HG03469 (cell line): Measurements from ENCODE around the gene SH3TC1.
A peak's percentile ranks its signal among the peaks of the same experiment; 100 is the strongest.

Experiments used
- ATAC-seq: cut with Tn5 transposase; IDR thresholded peaks from one replicate; pipeline ENCODE4 v1.9.1; 2021; ENCODE audit warnings: mild to moderate bottlenecking, moderate library complexity, moderate number of reproducible peaks; ENCODE audit not compliant: unreplicated experiment

Gene SH3TC1

DNA sequence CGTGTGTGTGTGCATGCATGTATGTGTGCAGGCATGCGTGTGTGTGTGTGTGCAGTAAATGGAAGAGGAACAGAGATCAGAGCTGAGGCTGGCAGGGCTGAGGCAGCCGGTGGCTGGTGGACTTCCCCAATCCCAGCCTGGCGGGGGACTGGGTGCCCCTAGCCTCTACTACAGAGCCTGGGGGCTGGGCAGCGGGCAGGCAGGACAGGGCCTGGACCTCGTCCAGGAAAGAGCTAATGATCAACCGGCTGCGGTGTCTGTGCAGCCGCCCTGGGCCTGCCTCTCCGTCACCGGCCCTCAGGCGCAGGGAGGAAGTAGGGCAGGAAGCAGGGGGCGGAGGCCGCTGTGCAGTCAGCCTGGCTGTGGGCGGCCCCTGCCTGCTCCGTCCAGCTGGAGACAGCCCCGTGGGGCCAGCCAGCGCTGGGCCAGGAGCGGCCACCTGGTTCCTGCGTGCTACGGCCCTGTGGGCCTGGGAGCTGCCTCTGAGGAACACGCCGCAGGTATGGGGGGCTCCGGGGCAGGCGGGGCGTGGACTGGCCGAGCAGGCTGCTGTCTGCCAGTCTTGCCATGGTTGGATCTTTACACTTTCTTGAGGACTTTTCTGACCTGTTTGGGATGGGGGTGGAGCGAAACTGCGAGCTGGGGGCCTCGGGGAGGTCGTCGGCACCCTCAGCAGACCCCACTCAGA, at the start of gene SH3TC1:
Gene SH3TC1, plus strand, starts transcription at position 385 of the 688 bp plus-strand sequence. CDS start 5,905 bp downstream, outside the sequence.
- ATAC-seq: peak; percentile 74

DNA sequence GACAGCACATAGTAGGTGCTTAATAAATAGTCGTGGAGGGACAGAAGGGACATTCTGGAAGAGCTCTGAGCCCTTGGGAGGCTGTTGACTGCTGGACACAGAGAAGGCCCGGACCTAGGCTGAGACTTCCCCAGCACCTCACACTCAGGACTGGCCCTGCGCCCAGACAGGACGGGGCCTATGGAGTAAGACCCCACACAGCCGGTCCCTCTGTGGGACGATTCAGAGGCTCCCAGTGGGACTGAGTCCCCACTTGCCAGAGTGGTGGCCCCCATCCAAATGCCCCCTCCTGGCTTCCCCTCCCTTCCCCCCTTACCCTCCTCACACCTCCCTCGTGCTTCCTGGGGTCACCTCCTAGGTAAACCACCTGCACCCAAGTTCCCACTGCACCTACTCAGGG, 49.4 kb upstream of the SH3TC1 start:
- no peak for ATAC-seq

DNA sequence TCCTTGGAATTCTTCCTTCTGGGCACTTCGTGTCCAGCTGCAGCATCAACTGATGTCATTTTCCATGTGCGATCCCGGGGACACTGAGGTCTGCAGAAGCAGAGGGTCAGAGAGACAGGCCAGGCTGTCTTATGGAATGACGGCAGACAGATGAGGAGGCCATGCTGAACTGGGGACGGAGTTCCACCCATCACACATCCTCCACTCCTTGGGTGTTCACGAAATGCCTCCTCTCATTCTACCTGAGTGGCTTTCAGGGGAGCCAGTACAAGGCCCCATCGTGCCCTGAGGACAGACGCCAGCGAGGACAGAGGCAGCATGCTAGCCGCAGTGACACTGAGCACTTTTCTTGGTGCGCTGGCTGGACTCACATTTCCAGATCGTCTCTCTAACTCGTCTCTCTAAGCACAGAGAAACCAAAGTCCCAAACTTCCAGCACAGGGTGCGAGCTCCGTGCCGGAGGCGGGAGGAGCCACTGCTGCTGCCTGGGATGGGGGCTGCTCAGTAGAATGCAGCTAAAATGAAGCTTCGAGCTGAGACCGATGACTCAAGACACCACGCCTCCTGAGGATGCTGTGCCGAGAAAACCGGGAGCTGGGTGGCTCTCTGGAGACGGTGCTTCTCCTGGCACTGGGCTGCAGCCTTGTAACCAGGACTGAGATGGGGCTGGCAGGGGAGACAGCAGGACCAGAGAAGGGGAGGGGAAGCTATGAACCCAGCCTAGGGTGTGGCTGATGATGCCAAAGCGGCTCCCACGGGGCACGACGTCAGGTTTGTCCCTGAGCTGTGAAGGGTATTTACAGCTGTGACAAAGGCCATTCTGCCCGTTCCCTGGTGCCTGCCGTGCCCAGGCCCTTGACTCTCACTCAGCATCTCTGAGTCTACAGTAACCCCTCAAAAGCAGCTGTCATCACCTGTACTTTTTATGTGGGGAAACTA, 48.7 kb upstream of the SH3TC1 start:
- no peak for ATAC-seq

DNA sequence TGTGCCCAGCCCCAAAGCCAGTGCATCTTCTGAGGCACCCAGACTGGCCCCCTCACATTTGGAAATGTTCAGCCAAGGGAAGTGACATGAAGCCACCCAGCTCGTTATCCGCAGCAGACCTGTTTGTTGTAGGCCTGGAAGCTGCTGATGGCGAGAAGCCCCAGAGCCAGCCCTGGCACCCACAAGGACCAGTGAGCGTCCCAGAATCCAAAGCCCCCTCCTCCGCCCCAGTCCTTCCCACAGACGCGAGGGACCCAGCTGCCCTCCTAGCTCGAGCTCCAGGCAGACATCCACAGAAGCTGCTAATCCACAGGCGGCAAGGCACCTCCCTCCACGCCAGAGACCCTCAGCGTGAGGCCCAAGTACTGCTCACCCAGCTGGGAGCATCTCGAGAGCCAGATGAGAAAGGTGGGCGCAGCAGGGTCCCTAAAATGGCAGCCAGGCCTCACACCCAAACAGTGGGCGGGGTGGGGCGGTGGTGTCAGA, 47.9 kb upstream of the SH3TC1 start:
- ATAC-seq: no peak

DNA sequence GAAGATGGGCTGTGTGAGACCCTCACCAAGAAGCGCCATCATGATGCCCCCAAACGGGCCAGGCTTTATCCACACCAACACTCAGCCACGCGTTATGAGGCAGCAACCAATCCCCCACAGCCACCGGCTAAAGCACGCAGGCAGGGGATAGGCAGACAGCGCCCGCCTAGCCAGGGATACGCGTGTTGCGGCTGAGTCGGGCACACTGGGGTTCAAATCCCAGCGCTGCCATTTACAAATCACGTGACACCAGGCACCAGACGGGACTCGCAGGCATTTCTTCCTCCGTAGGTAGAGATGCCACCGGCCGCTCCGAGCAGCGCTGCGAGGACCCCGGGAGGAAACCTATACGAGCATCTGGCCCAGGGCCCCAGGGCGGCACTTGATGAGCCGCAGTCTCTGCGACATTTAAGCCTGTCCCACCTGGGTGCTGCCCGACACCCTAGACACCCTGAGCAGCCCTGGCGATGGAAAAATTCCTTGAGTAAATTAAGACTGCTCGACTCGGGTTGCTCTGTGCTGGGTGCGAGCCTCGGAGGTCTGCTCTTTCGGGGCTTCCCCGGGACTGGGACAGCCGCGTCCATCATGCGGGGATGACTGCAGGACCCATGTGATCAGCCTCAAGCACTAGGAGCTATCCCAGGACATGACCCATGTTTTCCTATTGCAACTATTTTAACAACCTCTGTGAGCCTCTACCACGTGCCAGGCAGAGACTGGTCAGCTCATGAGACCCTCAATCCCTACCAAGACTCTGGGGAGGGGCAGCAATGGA, 46.8 kb upstream of the SH3TC1 start:
- ATAC-seq: no peak

DNA sequence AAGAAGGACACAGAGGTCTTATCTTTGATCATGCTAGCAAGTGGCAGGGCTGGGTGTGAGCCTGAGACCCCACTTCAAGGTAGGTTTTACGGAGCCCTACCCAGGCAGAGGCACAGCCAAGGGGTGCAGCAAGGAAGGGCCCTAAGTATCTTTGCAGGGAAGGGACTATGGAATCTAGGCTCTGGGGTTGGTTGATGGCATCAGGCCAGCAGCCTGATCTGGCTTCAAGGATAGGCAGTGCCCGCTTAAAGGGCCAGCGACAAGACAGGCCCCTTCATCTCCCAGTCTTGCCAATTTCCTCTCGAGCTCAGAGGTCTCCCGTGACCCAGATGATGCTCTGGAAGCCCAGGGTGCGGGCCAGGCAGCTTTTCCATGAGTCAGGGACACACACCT, 46.2 kb upstream of the SH3TC1 start:
- ATAC-seq: no peak

DNA sequence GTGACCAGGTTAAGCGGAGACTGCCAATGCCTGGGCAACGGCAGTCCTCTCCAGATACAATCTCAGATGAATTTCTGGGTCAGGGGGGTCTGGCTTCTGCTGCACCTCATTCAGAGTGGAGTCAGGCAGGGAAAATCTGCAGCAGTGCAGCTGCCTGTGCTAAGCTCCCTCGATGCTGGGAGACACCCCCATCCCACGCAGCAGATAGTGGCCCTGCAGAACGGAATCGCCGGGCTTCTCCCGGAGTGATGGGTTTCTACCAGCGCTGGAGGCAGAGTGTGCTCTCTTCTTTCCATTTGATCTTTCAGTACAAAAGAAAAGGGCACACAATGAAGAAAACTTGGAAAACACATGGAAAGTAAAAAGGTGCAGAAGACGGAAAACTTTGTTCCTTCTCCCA, 45.6 kb upstream of the SH3TC1 start:
- no peak for ATAC-seq

DNA sequence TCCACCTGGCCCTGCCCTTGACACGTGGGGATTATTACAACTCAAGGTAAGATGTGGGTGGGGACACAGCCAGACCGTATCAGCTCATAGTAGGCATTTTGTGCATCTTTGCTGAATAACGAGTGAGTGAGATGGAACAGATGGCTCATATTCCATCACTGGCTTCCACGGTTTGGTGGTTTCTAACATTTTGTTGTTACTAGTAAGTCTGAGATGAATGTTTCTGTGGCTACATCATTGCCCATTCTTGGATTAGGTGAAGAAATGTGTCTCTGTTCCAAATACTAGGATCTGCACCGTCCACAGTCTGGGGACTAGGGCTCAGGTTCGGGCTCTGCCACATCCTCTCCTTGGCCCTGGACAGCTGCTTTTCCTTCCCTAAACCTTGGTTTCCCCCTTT, 44.0 kb upstream of the SH3TC1 start:
- no peak for ATAC-seq

DNA sequence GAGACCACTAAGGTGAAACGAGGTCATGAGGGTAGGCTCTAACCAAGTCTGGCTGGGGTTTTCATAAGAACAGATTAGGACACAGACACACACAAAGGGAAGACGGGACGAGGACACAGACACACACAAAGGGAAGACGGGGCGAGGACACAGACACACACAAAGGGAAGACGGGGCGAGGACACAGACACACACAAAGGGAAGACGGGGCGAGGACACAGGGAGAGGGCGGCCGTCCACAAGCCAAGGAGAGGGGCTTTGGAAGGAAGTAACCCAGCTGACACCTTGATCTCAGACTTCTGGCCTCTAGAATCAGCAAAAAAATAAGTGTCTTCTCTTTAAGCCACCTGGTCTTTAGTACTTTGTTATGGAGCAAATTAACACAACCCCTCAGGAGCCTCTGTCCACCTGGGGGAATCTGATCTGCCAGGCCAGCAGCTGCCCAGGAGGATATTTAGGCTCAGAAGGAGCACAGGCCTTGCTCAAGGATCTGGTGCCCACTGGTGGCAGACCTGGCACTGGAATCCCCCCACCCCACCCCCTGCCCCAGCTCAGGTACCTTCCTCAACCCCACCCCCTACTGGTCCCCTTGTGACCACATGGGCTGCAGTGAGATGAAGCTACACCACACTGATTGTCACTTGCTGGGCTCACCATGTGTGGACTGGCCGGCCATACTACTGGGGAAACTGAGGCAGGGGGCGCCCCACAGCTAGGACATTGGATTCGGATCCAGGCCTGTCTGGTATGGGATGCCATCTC, 43.2 kb upstream of the SH3TC1 start:
- ATAC-seq: no peak

DNA sequence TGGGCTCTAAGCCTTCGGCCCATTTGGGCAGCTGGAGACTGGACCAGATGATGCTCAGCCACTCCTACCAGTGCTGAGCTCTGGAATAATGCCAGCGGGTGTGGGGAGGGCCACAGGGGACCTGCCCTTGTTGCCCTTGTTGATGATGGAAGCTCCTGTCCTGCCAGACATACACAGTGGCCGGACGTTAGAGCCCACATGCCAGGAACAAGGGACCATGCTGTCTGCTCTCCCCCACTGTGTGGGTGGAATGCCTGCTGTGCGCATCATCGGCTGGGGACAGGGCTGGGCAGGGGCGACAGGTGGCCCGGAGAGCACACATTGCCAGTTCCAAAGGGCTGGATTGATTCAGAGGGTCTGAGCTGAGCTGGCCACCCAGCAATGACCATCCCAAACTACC, 42.5 kb upstream of the SH3TC1 start:
- ATAC-seq: no peak

DNA sequence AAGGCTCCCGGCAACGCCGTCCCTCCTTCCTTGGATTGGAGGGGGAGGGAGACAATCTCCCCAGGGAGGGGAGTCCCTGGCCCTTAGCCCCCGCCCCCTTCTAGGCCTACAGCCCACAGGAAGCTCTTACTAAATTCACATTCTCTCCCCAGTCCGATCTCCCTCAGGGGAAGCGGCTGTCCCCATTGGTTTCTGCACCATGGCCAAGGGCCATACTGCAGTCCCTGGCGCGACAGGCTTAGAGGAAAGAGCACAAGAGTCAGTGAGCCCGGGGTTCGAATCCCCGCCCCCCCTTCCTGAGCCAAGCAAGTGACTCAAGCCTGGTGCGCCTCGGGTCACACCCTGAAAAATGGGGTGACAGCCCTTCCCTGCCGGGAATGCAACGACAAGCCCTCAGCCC, 41.6 kb upstream of the SH3TC1 start:
- ATAC-seq: no peak

DNA sequence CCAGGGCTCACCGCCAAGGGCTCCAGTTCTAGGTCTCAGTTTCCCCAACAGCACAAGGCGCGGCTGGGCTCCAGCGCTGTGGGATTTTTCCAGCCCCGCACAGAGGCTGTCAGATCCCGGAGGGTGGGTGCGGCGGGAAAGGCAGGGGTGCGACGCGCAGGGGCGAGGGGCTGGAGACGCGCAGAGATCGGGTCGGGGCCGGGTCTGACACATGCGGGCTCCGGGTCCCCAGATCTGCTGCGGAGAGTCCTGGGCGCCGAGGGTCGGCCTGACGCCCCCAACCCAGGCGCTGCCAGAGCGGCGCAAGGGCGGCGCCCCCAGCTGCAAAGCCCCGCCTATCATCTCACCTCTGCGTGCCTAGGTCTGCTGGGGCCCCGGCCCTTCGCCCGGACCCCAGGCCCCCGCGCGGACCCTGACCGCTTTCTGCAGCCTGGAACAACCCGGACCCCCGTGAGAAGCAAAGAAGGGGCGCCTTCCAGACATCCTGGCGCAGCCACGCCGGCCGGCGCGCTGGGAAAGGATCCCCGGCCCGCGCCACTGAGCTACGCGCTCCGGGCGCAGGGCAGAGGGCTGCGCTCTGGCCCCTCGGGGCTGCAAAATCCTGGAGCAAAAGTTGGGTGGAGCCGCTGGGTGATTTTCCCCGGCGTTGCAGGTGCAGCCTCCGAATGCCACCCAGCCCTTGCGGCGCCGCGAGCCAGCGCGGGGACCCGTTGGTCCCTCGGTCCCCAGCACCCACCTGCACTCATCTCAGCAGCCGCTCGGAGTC, 41.0 kb upstream of the SH3TC1 start:
- no peak for ATAC-seq

DNA sequence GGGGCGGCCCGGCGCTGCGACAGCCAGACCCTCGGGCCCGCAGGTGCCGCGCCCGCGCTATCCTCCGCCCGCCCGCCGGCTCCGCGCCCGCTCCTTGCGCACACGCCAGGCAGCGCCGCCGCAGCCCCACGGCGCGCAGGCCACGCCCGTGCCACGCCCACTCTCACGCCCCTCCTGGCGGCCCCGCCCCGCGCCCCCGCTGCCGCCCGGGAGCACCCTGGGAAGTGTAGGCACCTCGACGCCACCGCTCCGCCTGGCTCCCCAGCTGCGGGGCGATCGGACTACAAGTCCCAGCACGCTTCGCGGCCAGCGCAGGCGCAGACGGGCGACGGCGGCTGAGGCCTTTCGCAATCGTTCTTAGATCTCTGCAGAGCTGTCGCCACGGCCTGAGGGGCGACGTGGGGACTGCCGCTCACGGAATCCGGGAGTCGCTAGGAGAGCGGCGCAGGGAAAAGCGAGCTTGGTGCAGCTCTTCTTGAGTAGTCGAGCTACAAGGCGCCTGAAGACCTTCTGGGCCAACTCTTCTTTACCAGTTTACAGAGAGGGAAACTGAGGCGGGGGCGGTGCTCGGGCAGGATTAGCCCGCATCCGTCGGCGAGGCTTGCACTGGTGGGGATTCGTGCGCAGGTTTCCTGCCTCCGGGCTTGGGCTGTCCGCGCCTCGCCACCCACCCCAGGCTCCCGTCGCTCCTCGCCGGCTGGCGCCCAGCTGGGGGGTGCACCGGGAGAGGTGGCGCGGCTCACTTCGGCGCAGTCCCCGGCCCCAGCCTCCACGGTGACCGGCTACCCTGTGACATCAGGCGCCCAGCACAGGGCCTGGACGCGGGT, 40.2 kb upstream of the SH3TC1 start, which contains the start of gene ABLIM2:
Gene ABLIM2, minus strand, starts transcription at position 104 of the 827 bp plus-strand sequence. CDS start 124 bp downstream, outside the sequence.
- peak; percentile 95 for ATAC-seq

DNA sequence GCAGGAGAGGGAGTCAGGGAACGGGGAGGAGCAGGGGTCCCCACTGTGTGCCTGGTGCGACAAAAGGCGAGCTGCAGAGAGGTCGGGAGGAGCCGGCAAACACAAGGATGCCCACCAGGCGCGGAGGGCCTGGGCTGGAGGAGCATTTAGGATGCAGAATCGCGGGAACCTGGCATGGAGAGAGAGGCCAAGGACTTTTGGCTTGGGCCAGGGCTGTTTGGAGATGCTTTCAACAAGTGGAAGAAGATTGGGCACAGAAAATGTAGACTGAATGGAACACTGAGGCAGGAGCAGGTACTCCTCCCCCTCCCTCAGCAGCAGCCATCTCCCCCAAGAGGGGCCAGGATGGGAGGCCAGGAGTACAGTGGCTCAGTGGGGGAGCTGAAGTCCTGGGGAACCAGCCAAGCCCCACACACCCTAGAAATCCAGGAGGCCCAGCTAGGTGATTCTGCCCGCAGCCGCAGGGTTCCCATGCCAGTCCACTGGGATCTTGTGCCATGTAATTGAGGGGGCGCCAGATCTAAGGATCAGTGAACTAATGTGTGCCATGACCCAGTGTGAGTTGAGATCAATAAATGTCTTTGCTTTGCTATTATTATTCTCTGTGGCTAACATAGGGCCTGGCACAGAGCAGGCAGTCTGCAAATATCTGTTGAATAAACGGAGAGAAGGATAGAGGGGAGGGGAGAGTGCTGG, 39.4 kb upstream of the SH3TC1 start:
- ATAC-seq: no peak

DNA sequence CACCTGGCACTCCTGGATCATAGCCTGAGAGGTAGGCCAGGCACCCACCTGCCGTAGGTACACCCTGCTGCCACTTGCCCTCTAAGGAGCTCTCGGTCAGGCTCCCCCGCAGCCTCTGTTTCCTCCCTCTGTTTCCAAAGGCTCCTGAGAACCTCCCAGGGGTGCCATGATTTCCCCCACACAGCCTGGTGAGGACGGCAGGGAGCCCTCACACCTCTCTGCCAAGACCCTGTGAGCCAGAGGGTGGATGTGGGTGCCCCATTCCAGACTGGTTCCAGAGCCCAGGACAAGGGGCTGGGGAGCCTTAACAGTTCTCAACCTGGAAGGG, 38.9 kb upstream of the SH3TC1 start:
- ATAC-seq: no peak

DNA sequence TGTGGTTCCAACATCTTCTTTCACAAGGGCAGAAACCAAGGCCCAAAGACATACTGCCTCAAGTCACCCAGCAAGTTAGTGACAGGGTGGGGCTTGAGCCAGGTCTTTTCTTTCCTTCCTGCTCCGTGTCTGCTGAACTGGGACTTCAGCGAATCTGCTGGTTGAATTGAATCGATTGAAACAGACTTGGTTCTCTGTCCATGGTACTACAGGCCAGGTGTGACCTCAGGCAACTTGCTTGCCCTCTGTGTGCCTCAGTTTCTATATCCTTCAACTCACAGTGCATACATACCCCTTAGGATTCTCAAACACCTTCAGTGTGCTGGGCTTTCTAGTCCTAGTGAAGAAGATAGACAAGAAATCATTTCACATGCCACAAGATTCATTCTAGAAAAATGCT, 38.5 kb upstream of the SH3TC1 start:
- no peak for ATAC-seq

DNA sequence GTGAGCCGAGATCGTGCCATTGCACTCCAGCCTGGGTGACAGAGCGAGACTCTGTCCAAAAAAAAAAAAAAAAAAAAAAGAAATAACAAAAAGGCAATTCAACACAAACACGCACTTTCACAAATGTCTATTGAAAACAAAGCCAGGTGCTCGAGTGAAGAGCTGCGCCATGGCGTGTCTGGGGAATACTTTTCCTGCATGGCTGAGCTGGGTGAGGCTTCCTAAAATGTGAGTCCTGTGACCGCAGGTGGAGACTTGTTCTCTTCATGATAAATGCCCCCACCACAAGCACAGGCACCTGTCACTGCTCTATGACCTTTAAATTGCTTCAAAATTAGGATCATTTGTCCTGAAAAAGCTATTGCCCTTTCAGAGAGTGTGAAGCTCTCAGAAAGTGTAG, 36.5 kb upstream of the SH3TC1 start:
- no peak for ATAC-seq

DNA sequence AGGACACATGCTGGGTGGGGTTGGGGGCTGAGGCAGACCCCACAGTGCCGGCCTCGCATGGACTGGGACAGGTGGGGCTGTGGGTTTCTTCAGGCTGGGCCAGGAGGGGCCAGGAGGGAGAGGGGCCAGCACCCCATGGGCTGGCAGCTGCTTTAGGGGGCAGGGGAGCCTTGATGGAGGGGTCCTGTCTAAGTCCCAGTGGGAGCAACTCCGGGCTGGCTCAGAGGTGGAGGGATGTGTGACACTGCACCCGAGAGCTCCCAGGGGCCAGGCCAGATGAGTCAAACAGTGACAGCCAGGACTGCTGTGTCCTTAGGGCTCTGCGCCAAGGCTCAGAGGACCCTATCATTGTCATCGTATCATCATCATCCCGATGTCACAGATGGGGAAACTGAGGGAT, 36.1 kb upstream of the SH3TC1 start:
- no peak for ATAC-seq
